Stimulated activated naive CD4-positive, alpha-beta T cell treated with Interleukin-2 at 50 U/mL for 16 hours (primary cell): ENCODE data around the gene CD81.
A peak's percentile ranks its signal among the peaks of the same experiment; 100 is the strongest.

Experiments used
- DNase-seq: peaks from one replicate; lab custom pipeline; 2025; lab: John Stamatoyannopoulos, UW

Gene CD81

GRCh38 chr11:2406878-2407410 is 29.8 kb downstream of the CD81 start:
- no peak for DNase-seq

GRCh38 chr11:2408671-2409070 is 31.6 kb downstream of the CD81 start:
- DNase-seq = no peak

GRCh38 chr11:2409126-2409525 is 32.0 kb downstream of the CD81 start:
- no peak for DNase-seq

DNA sequence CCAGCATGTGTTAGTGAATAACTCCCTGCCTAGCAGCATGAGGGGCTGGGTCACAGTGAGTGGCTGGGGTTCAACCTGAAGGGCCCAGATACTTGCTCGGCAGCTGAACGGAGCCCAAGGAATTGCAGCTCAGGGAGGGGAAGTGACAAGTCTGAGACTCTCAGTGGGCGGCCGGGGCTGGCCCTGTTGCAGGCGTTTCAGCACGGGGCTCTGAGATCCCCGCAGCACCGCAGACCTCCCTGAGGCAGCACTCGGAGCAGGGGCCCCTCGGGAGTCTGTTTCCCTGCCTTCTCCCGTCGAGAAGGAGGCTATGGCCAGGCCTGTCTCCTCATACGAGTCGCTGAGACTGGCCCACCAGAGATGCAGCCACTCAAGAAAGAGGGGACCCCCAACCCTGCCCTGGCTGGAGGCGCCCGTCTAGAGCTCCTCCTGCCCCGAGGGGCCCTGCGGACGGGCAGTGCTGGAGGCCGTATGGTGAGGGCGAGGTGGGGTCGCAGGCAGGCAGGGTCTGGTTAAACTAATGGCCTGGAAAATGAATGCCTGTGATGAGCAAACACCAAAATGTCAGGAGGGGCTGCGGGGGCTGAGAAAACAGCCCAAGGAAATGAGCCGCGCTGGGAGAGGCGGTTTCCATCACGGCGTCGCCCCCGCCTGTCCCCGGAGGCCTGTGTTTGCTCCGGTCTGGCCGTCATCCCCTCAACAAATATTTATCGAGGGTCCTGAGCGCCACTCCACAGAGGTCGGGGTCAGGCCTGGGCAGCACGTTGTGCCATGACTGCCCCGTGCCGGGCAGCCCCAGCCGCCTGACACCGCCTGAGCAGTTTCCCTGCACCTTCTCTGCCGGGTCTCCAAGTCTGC is 32.7 kb downstream of the CD81 start:
- DNase-seq = no peak

- DNase-seq = no peak
Measured at GRCh38 chr11:2410616-2411015, 33.5 kb downstream of the CD81 start.

DNA sequence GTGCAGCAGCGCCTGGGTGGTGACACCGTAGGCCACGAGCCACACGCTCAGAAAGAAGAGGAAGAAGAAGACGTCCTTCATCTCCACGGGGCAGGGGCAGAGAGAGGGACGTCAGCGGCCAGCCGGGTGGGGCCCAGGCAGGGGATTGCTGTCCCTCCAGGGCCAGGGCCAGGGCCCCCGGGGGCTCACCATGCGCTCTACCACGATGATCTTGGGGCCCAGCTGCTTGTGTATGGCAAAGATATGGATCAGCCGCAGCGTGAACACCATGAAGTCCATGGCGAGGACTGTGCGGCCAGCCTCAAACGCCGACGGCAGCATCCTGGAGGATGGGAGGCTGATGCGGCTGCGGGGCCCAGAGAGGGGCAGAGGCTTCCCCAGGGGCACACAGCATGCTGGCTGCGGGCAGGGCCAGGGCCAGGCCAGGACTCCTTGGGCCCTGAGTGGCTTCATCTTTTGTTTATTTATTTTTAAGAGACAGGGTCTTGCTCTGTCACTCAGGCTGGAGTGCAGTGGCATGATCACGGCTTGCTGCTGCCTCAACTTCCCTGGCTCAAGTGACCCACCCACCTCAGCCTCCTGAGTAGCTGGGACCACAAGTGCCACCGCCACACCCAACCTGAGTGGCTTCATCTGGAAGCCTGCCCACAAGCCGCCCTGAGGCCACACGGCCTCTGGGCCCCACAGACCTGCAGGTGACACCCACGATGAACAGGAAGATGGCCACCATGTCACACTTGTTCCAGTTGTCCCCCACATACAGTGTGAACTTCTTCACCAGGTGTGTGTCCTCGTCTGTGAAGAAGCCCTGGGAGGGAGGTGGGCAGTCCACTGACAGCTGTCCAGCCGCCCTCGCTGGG is 34.6 kb downstream of the CD81 start:
- DNase-seq = no peak

DNA sequence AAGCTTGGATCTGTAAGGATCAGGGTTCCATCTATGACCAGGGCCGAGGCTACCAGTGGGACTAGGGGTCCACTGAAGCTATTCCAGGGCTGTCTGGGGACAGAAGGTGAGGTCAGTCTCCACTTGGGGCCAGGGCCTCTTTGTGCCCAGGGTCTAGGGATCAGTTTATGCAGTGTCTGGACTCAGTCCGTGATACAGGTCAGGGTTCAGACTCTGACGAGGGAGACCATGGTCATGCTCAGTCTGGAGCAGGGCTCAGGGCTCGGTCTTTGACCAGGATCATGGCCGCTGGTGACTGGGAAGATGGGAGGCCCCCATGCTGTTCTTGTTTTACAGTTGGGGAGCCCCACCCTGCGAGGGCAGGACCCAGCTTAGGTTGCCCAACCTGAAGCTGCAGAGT is 35.2 kb downstream of the CD81 start:
- DNase-seq = no peak

DNA sequence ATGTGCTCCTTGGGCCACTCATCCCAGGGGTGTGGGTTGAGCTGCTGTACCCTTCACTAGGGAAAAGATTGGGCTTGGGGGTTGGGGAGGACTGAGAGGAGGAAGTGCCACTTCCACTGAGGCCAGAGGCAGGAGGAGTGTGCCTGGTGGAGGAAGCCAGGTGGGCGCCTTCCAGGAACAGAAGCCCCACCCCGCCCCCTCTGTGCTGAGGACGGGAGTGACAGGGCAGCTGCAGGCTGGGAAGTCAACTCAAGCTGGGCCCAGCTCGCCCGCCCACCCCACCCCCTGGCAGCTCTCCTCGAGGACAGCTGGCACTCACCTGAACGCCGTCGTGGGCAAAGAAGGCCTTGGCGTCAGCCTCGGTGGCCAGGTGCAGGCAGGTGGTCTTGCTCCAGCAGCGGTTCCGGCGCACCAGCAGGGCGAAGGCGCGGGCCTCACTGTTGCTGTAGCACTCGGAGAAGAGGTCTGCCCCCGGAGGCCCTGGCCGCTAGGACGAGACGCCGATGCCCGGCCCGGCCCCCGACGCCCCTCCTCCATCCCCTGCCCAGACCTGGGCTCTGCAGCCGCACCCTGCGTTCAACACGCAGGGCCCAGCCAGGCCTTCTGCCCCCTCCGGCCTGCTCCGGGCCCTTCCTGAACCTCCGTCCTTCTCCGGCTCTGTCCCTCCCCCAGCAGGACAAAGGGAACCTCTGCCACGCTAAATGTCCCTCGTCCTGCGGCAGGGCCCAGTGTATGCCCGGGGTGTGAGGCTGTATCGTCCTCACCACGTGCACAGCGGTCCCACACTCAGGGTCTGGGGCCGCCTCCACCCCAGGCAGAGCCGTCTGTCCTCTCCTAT is 36.9 kb downstream of the CD81 start:
- DNase-seq = no peak

GRCh38 chr11:2414616-2415015 is 37.5 kb downstream of the CD81 start:
- no peak for DNase-seq

- no peak for DNase-seq
Measured at GRCh38 chr11:2415171-2415570, 38.1 kb downstream of the CD81 start.

- DNase-seq = no peak
Measured at GRCh38 chr11:2415601-2416380, 38.7 kb downstream of the CD81 start.

DNA sequence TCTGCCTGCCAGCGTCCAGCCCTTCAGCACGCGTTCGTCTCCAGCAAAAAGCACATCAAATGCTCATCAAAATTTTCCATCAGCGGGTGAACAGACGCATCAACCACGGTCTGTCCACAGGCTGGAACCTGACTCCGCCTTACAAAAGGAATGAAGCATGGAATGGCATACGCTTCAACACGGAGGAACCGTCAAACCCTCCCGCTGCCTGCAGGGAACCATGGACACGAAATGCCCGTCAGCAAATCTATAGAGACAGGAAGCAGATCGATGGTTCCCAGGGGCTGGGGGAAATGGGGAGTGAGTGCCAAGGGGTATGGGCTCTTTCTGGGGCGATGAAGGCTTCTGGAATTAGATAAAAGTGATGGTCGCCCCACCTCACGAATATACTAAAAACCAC is 39.7 kb downstream of the CD81 start:
- no peak for DNase-seq

DNA sequence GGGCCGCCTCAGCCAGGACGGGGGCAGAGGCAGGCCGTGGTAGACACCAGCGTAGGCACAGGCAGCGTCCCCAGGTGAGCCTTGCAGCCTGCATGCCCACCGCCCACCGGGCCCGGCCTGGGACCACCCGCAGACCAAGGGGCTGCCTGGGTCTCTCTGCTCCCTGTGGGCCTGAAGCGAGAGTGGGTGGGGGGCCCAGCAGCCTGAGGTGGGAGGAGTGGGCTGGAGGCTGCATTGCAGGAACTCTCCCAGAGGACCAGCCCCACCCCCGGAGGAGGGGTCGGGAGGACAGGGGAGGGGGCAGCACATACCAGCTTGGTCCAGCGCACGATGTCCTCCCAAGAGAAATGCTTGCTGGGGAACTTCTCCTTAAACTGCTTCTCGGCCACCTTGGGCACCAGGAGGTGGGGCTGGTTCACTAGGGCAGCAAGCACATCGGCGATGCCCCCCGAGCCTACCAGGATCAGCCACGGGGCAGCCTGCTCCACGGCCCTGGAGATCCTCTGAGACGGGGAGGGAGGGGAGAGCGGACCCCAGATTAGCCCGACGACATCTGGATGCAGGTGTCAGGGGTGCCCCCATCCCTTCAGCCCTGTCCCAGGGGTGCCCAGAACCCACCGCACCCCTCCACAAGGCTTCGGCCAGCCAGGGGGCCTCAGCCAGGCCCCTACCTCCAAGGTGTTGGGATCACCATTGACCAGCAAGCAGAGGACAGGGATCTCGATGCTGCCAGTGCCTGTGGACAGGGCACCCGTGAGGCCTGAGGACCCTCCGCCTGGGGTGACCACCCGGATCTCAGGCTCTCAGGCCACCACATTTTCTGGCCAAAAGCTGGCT is 41.0 kb downstream of the CD81 start:
- DNase-seq = no peak

DNA sequence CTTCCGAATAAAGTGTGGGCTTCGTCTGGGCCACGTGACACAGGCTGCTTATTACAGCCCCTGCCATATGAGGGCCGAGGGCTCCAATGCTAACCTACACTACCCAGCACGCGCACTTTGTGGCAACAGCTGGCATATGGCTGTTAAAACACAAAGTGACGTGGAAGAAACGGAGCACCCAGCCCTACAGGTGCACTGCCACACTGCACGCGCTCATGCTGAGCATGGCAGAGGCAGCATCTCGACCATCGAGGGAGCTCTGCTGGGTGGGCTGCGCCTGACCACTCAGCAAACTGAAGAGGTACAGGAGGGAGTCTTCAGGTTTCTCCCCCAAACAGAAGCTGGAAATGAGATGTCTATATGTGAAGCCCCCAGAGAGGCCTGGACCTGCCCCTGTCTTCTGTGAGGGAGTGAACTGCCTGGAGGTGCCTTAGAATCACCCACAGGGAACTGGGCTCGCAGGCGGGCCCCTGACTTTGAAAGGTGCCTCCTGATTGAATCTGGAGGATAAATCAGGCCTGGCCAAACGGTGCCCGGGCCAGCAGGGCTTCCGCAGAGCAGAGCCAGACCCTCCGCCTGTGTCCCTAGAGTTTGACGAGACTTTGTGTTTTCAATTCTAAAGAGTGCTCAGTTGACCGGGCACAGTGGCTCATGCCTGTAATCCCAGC is 41.7 kb downstream of the CD81 start:
- no peak for DNase-seq

DNA sequence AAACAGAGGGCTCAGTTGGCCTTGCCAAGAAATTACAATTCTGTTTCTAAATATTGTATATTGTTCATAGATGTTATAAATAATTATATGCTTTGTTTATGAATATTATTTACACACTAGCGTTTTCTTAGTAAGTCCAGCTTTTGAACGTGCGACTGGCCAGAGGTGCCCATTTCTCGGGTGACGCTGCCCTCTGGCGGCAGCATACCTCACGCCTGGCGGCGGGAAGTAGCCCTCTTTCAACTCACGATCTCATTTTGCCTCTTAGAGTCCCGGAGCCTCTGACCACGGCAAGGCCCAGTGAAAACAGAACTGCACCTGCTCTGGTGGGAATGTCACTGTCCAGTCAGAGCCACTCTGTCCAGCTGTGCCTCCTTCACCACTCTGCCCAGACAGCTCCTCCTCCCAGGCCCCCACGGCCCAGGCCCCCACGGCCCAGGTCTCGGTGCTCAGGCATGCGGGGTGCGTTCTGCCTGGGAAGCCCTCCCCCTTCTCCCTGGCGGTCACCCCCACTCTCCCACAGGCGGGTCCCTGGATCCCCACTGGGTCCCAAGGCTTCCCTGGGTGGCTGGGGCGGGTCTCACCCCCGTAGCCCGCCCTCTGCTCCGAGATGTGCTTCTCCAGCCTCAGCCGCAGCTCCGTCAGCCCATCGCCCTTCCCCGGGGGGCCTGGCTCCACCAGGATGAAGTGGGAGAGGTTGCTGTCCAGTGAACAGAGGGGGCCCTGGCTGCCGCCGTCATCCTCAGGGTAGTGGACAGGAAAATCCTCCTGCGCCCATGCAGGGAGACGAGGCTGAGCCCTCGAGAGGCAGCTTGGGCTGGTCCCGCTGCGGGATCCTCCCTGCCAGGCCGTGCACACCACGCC is 42.8 kb downstream of the CD81 start:
- DNase-seq = peak; percentile 39

DNA sequence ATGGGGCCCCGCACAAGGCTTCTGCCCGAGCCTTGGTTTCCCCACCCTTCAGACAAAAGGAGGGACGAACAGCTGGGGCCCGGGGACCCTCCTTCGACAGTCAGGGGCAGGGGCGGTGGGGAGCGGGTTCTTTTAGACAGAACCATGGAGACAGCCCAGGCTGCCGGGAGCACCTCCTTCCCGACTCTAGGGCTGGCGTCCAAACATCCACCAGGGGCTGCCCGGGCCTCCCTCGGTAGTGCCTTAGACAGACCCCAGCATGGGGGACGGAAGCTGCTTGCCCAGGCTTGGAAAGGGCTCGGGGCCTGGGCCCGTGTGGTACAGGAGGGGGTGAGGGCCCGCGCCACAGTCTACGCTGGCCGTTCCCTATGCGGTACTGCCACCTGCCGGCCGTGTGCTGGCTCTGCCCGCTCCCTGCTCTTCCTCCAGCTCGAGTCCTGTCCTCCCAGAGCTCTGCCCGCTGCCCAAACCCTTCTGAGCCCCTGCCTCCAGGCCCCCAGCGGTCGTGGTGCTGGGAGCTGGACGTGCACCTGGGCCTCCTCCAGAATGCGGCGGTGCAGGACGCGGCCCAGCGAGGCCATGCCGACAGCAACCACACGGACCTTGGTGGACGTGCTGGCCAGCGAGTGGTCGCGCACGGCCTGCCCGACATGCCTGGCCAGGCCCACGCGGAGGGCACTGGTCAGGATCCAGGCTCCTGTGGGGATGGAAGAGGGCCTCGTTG is 43.6 kb downstream of the CD81 start:
- DNase-seq = peak; percentile 65

DNA sequence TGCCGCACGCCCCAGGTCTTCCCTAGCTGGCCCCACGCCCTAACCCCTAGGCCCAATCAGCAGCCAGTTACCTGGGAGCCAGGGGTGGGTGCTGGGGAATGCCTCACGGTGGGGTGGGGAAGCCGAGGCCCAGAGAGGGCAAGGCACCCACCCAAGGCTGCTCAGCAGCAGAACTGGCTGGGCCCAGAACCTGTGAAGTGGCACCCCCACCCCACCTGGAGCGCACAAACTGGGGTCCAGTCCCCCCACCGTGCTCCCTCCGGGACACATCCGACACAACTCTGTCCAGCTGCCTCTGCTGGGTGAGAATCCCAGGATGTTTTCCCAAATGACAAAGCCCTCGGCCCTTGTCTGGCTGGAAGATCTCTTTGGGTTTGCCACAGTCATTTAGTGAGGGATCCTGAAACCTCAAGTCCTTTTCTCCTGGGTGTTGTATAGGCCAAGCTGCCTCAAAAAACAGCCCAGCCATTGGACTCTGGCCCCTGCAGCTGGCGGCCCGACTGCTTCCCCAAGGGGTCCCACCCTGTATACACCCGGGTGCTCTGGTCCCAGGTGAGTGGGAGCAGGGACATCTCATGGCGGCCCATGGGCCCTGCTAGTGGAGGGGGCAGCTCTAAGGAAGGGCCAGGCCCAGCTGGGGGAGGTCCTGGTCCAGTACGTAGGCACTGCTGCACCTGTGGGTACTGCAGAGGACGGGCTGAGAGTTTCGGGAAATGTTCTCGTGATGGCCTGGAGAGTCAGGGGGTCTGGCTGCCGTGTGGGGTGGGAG is 44.3 kb downstream of the CD81 start:
- DNase-seq = no peak
